PC-3 (cell line): ENCODE measurements around the gene MADCAM1.

Experiments
- CTCF ChIP-seq: fragments of 300-600 bp; sonication (generic); conservative IDR thresholded peaks from 2 replicates; pipeline ENCODE4 v1.5.1; 2017; ENCODE audit warnings: antibody characterized with exemption, low read depth, mild to moderate bottlenecking, low read length
- EZH2 ChIP-seq: fragments of 300-600 bp; sonication (generic); IDR thresholded peaks from one replicate; pipeline ENCODE4 v1.6.1; 2017; ENCODE audit warnings: antibody characterized with exemption, mild to moderate bottlenecking, low read length; ENCODE audit not compliant: unreplicated experiment
- EZH2phosphoT487 ChIP-seq: fragments of 300-600 bp; sonication (generic); IDR thresholded peaks from 2 replicates; pipeline ENCODE4 v1.6.1; 2018; ENCODE audit warnings: mild to moderate bottlenecking, antibody characterized with exemption, low read length, borderline replicate concordance

GRCh38 chr19:497869-498510 lies 1.7 kb downstream of the MADCAM1 start:
- TF ChIP-seq CTCF (no peak), EZH2phosphoT487 (no peak), EZH2 (no peak)
